Astrocyte (in vitro differentiated cells and primary cell): ENCODE results near the gene DCAF12. TPM values are rescaled to one million over a fixed set of nuclear protein-coding genes. Genes with fewer than 3 reads are reported as not detected.
A peak's percentile ranks its signal among the peaks of the same experiment; 100 is the strongest.

Source experiments
- DNase-seq: peaks from one replicate; pipeline ENCODE4 v3.0.0-alpha.2; 2010; ENCODE audit warnings: low read depth
- FAIRE-seq: peaks from 2 replicates; lab custom pipeline; 2011; peaks lifted over from hg19 to GRCh38; lab: Jason Lieb, UNC
- H2AFZ ChIP-seq: 2 replicates; pipeline ENCODE4 v1.6.0; 2012; ENCODE audit warnings: low read depth, low read length, inconsistent platforms
- H3K27ac ChIP-seq: 2 replicates; pipeline ENCODE4 v1.5.1; 2011; ENCODE audit warnings: low read depth, low read length, inconsistent platforms
- H3K27me3 ChIP-seq: 2 replicates; pipeline ENCODE4 v1.6.0; 2011; ENCODE audit warnings: low read length, inconsistent platforms; ENCODE audit not compliant: insufficient read depth
- H3K36me3 ChIP-seq: 2 replicates; pipeline ENCODE4 v1.5.1; 2011; ENCODE audit warnings: low read length, inconsistent platforms; ENCODE audit not compliant: insufficient read depth
- H3K4me1 ChIP-seq: 2 replicates; pipeline ENCODE4 v1.5.1; 2011; ENCODE audit warnings: low read length, inconsistent platforms; ENCODE audit not compliant: insufficient read depth
- H3K4me2 ChIP-seq: 2 replicates; pipeline ENCODE4 v1.6.0; 2012; ENCODE audit warnings: low read length, inconsistent platforms
- H3K4me3 ChIP-seq: 2 replicates; pipeline ENCODE4 v1.5.1; 2011; ENCODE audit warnings: low read depth, mild to moderate bottlenecking, low read length, inconsistent platforms; ENCODE audit not compliant: insufficient read depth
- H3K79me2 ChIP-seq: 2 replicates; pipeline ENCODE4 v1.6.0; 2012; ENCODE audit warnings: mild to moderate bottlenecking, low read length, inconsistent platforms; ENCODE audit not compliant: insufficient read depth
- H3K9ac ChIP-seq: 2 replicates; pipeline ENCODE4 v1.6.0; 2012; ENCODE audit warnings: mild to moderate bottlenecking, low read length, inconsistent platforms
- H3K9me3 ChIP-seq: 2 replicates; pipeline ENCODE4 v1.5.1; 2012; ENCODE audit warnings: low read depth, mild to moderate bottlenecking, low read length, inconsistent platforms; ENCODE audit not compliant: insufficient read depth
- H4K20me1 ChIP-seq: 2 replicates; pipeline ENCODE4 v1.6.0; 2012; ENCODE audit warnings: low read length, inconsistent platforms; ENCODE audit not compliant: insufficient read depth
- H3K27ac Mint-ChIP-seq: one replicate; pipeline ENCODE4 v1.8.0; 2021; ENCODE audit warnings: mild to moderate bottlenecking, mixed read lengths; ENCODE audit not compliant: unreplicated experiment
- H3K27me3 Mint-ChIP-seq: one replicate; pipeline ENCODE4 v1.8.0; 2021; ENCODE audit warnings: low read depth, mixed read lengths; ENCODE audit not compliant: unreplicated experiment
- H3K36me3 Mint-ChIP-seq: one replicate; pipeline ENCODE4 v1.8.0; 2021; ENCODE audit warnings: low read depth, mixed read lengths; ENCODE audit not compliant: unreplicated experiment
- H3K4me1 Mint-ChIP-seq: one replicate; pipeline ENCODE4 v1.8.0; 2021; ENCODE audit warnings: low read depth, mixed read lengths; ENCODE audit not compliant: unreplicated experiment
- H3K4me3 Mint-ChIP-seq: one replicate; pipeline ENCODE4 v1.8.0; 2021; ENCODE audit warnings: mild to moderate bottlenecking, moderate library complexity, mixed read lengths; ENCODE audit not compliant: unreplicated experiment
- H3K9me3 Mint-ChIP-seq: one replicate; pipeline ENCODE4 v1.8.0; 2021; ENCODE audit warnings: mild to moderate bottlenecking, mixed read lengths; ENCODE audit not compliant: unreplicated experiment
- CTCF ChIP-seq: IDR thresholded peaks from 2 replicates; pipeline ENCODE4 v1.5.1; 2011; ENCODE audit warnings: low read depth, mild to moderate bottlenecking, inconsistent platforms, low read length, moderate library complexity; ENCODE audit not compliant: insufficient read depth
- EZH2 ChIP-seq: IDR thresholded peaks from 2 replicates; pipeline ENCODE4 v1.6.1; 2012; ENCODE audit warnings: mild to moderate bottlenecking, low read length, inconsistent platforms; ENCODE audit not compliant: insufficient read depth
- total RNA-seq: library from RNA; stranded (reverse); gene quantifications from 2 replicates; pipeline ENCODE4 v1.2.1, GENCODE V29; 2021

DCAF12 gene
- total RNA-seq, 1 donor from 2014 or later, result 36.0 TPM

GRCh38 chr9:34154057-34154456 is 27.6 kb upstream of the DCAF12 start:
- Histone ChIP-seq H3K4me1 (peaks cover 17% of the 10 kb centered on the region), H3K4me3 (no peak overlapping the region), H4K20me1 (no peaks in the 10 kb centered on the region), H3K9me3 (no peaks in the 10 kb centered on the region), H3K4me2 (no peak overlapping the region), H2AFZ (no peak overlapping the region), H3K27ac (no peak overlapping the region), H3K36me3 (no peaks in the 10 kb centered on the region), H3K9ac (no peak overlapping the region), H3K79me2 (no peaks in the 10 kb centered on the region), H3K27me3 (no peaks in the 10 kb centered on the region)
- Mint-ChIP-seq H3K9me3 (no peaks in the 10 kb centered on the region), H3K27ac (no peak overlapping the region), H3K4me3 (no peak overlapping the region), H3K4me1 (peaks cover 7% of the 10 kb centered on the region), H3K36me3 (no peaks in the 10 kb centered on the region), H3K27me3 (peaks cover 5% of the 10 kb centered on the region)
- no peak for FAIRE-seq
- no peak for DNase-seq
- TF ChIP-seq CTCF (no peak), EZH2 (no peak)

GRCh38 chr9:34151398-34151797 is 24.9 kb upstream of the DCAF12 start:
- Histone ChIP-seq H2AFZ (no peak overlapping the region), H3K9me3 (no peaks in the 10 kb centered on the region), H3K27me3 (no peaks in the 10 kb centered on the region), H3K4me3 (no peak overlapping the region), H3K79me2 (no peaks in the 10 kb centered on the region), H4K20me1 (no peaks in the 10 kb centered on the region), H3K36me3 (no peaks in the 10 kb centered on the region), H3K27ac (no peak overlapping the region), H3K9ac (no peak overlapping the region), H3K4me2 (no peak overlapping the region), H3K4me1 (peaks cover 6% of the 10 kb centered on the region)
- DNase-seq, result no peak
- Mint-ChIP-seq H3K4me3 (no peak overlapping the region), H3K27ac (no peak overlapping the region), H3K4me1 (no peaks in the 10 kb centered on the region), H3K36me3 (no peaks in the 10 kb centered on the region), H3K27me3 (peaks cover 5% of the 10 kb centered on the region), H3K9me3 (no peaks in the 10 kb centered on the region)
- no peak for FAIRE-seq
- TF ChIP-seq EZH2, result no peak
- TF ChIP-seq CTCF, result no peak

- peak; percentile 52 for DNase-seq
- H3K4me1 Mint-ChIP-seq, result no peaks in the 10 kb centered on the region
- H3K27me3 ChIP-seq, result no peaks in the 10 kb centered on the region
- no peak overlapping the region for H2AFZ ChIP-seq
- H3K27ac Mint-ChIP-seq, result no peak overlapping the region
- no peak overlapping the region for H3K4me2 ChIP-seq
- H3K27ac ChIP-seq, result no peak overlapping the region
- no peak overlapping the region for H3K4me3 ChIP-seq
- H3K4me1 ChIP-seq, result peaks cover 2% of the 10 kb centered on the region
- H3K9ac ChIP-seq, result no peak overlapping the region
- no peak overlapping the region for H3K4me3 Mint-ChIP-seq
- H3K36me3 ChIP-seq, result no peaks in the 10 kb centered on the region
- no peaks in the 10 kb centered on the region for H3K79me2 ChIP-seq
- H3K36me3 Mint-ChIP-seq, result no peaks in the 10 kb centered on the region
- FAIRE-seq, result no peak
- H4K20me1 ChIP-seq, result no peaks in the 10 kb centered on the region
- H3K9me3 Mint-ChIP-seq, result no peaks in the 10 kb centered on the region
- TF ChIP-seq EZH2 (no peak), CTCF (no peak)
- no peaks in the 10 kb centered on the region for H3K27me3 Mint-ChIP-seq
- no peaks in the 10 kb centered on the region for H3K9me3 ChIP-seq
Measured at GRCh38 chr9:34145165-34145564, 18.7 kb upstream of the DCAF12 start.
